ENCODE data around the gene YAF2. TPM values are rescaled to one million over a fixed set of nuclear protein-coding genes. Genes with fewer than 3 reads are reported as not detected.
"Not testable (repeated sequence)": the region's sequence is repeated elsewhere in the genome, so short reads cannot be mapped to it uniquely, and the experiment has no call there.

The YAF2 gene
- total RNA-seq, 6 experiments from 2014 or later = 12.8 to 22.3 (median 16.9) TPM

DNA sequence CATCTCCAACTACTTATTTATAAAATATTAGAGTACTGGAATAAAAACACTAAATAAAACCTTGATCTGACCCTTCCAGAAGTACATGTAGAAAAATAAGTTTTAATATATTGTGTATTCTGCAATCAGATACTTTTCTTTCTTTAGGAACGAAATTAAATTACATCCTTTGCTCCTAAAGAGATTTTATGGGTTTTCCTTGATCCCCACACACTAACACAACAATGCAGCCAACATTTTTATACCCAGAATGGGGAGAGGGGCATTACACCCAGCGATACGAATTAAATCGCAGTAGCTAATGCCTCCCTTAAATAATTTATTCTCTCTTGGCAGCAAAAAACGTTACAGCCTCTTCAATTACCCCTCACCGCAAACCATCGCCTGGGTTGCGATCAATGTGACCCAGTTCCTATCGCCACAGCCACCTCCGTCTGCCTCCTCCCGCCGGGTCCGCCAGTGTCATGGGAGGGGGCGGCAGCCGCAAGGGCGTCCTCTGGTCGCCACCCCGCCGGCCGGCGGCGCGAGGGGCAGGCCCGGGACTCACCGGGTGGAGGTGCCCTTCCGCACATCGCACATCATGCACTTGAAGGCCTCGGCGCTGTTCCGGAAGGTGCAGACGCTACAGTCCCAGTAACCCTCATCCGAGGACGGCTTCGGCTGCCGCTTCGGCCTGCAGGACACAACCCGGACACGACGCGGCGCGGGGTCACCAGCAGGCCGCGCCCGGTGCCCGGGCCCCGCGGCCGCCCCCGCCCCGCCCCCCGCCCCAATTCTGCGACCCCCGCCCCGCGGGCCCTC is 796 bp downstream of the YAF2 start:
- H3K27ac ChIP-seq = peak overlapping the region; percentile 71 to 90 (median 87)
- intact Hi-C loops (cut with DNase I) = no loop called here
- ATAC-seq = peak; percentile 71 to 78 (median 75)
- H3K36me3 ChIP-seq = no peaks in the 10 kb centered on the region
- no peaks in the 10 kb centered on the region for H3K27me3 ChIP-seq
- H3K4me1 ChIP-seq = peaks cover 0 to 32% (median 13%) of the 10 kb centered on the region in 4 donors
- H3K4me3 ChIP-seq = peak overlapping the region; percentile 51 to 80 (median 60)
- DNase-seq = peak; percentile 81 to 87 (median 82)
- no peaks in the 10 kb centered on the region for H3K9me3 ChIP-seq
- WGBS (ENCODE audit: insufficient coverage, low coverage, low lambda C conversion rate, missing lambda C conversion rate) = 2% methylated on average over 10 of the region's 56 CpGs
- TF ChIP-seq, protein P1, sequence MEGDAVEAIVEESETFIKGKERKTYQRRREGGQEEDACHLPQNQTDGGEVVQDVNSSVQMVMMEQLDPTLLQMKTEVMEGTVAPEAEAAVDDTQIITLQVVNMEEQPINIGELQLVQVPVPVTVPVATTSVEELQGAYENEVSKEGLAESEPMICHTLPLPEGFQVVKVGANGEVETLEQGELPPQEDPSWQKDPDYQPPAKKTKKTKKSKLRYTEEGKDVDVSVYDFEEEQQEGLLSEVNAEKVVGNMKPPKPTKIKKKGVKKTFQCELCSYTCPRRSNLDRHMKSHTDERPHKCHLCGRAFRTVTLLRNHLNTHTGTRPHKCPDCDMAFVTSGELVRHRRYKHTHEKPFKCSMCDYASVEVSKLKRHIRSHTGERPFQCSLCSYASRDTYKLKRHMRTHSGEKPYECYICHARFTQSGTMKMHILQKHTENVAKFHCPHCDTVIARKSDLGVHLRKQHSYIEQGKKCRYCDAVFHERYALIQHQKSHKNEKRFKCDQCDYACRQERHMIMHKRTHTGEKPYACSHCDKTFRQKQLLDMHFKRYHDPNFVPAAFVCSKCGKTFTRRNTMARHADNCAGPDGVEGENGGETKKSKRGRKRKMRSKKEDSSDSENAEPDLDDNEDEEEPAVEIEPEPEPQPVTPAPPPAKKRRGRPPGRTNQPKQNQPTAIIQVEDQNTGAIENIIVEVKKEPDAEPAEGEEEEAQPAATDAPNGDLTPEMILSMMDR (IDR thresholded peaks at IDR 0.05) = peak; percentile 26 to 44 (median 33)
- no peak for TF ChIP-seq POLR2A (IDR thresholded peaks at IDR 0.05)

DNA sequence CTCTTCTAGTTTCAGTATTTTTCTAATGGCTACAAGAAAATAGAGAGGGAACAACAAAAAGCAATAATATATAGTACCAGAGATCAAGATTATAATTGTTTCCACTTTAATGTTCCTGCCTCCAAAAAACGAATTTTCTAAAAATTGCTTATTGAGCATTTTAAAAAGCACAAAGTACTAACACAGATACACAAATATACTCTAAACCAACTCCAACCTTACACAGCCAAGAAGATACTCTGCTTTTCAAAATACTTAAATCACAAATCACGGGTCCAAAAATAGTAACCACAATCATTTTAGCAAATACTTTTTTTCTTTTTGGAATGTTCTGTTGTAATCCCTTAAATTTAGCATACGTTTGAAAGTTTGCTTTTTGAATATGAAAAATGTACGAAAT is 2.0 kb downstream of the YAF2 start:
- H3K9me3 ChIP-seq = no peaks in the 10 kb centered on the region
- no peak for ATAC-seq
- no peak for TF ChIP-seq POLR2A (IDR thresholded peaks at IDR 0.05)
- TF ChIP-seq, protein P1 (IDR thresholded peaks at IDR 0.05) = no peak
- no peak for DNase-seq
- peaks cover 0 to 32% (median 13%) of the 10 kb centered on the region in 4 donors for H3K4me1 ChIP-seq
- intact Hi-C loops (cut with DNase I) = no loop called here
- H3K36me3 ChIP-seq = no peaks in the 10 kb centered on the region
- no peak overlapping the region for H3K4me3 ChIP-seq
- H3K27ac ChIP-seq = peak overlapping the region; percentile 24 to 90 (median 74)
- 23% methylated on average over 4 of the region's 4 CpGs for WGBS (ENCODE audit: insufficient coverage, low coverage, low lambda C conversion rate, missing lambda C conversion rate)
- no peaks in the 10 kb centered on the region for H3K27me3 ChIP-seq

DNA sequence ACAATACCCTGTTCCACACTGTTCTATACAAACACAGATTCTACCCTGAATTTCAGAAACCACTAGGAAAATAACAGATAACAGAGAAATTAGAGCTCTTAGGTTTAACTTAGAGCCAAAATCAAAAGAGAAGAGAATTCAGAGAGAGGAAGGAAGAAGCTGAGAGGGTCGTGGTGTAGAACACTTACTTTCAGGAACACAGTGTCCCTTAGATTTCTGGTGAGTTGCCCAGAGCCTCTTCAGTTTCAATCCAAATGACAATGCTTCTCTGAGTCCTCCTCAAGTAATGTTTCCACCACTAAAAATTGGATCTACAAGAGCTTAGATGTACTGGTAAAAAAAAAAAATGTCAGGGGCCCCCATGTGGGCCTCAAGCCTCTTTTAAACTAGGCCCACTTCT is 2.6 kb downstream of the YAF2 start:
- WGBS (ENCODE audit: insufficient coverage, low coverage, low lambda C conversion rate, missing lambda C conversion rate) = 0% methylated on average over 1 of the region's 1 CpG
- intact Hi-C loops (cut with DNase I) = no loop called here
- no peak overlapping the region for H3K4me3 ChIP-seq

DNA sequence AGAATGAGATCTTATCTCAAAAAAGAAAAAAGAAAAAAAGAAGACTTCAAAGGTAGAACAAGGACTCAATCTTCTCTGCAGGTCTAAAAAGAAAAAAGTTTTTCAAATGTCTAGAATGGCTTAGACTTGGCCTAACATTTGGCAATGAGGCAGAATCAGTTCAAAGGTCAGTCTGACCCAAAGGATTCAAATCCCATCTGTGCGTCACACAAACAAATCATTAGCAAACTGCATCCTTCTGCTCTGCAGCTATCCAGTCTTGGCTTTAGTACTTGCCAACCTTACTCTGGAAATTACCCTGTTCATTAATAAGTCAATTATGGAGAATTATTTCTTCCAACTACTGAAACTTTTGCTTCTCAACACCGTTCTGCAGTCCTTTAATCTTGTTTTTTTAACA is 3.1 kb downstream of the YAF2 start:
- Histone ChIP-seq H3K36me3 (no peaks in the 10 kb centered on the region), H3K9me3 (no peaks in the 10 kb centered on the region), H3K4me1 (peaks cover 0 to 32% (median 13%) of the 10 kb centered on the region in 4 donors), H3K27ac (peak overlapping the region; percentile 24 to 90 (median 74)), H3K4me3 (no peak overlapping the region), H3K27me3 (no peaks in the 10 kb centered on the region)
- peak; percentile 64 to 75 (median 70) for ATAC-seq
- peak in 1 of 3 donors; percentile 68 for DNase-seq
- TF ChIP-seq, protein P1 (IDR thresholded peaks at IDR 0.05) = no peak
- peak; percentile 42 for TF ChIP-seq POLR2A (IDR thresholded peaks at IDR 0.05)
- intact Hi-C loops (cut with DNase I) = no loop called here
- WGBS (ENCODE audit: insufficient coverage, low coverage, low lambda C conversion rate, missing lambda C conversion rate) = 20% methylated on average over 2 of the region's 2 CpGs

More for the DNA sequence above, 2.6 kb downstream of the YAF2 start:
- no peaks in the 10 kb centered on the region for H3K36me3 ChIP-seq
- no peaks in the 10 kb centered on the region for H3K9me3 ChIP-seq
- peak overlapping the region; percentile 24 to 90 (median 74) for H3K27ac ChIP-seq
- no peaks in the 10 kb centered on the region for H3K27me3 ChIP-seq
- ATAC-seq = peak in 1 of 4 donors; percentile 11
- peaks cover 0 to 32% (median 13%) of the 10 kb centered on the region in 4 donors for H3K4me1 ChIP-seq
- no peak for DNase-seq
- TF ChIP-seq, protein P1 (IDR thresholded peaks at IDR 0.05) = no peak
- no peak for TF ChIP-seq POLR2A (IDR thresholded peaks at IDR 0.05)

DNA sequence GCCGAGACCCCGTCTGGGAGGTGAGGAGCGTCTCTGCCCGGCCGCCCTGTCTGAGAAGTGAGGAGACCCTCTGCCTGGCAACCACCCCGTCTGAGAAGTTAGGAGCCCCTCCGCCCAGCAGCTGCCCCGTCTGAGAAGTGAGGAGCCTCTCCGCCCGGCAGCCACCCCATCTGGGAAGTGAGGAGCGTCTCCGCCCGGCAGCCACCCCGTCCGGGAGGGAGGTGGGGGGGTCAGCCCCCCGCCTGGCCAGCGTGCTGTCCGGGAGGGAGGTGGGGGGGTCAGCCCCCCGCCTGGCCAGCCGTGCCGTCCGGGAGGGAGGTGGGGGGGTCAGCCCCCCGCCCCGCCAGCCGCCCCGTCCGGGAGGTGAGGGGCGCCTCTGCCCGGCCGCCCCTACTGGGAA is 10.5 kb downstream of the YAF2 start:
- H3K27me3 ChIP-seq; ATAC-seq; H3K9me3 ChIP-seq; intact Hi-C loops (cut with DNase I); DNase-seq; H3K27ac ChIP-seq; H3K4me3 ChIP-seq; H3K36me3 ChIP-seq; H3K4me1 ChIP-seq: not testable (repeated sequence)
- WGBS (ENCODE audit: insufficient coverage, low coverage, low lambda C conversion rate, missing lambda C conversion rate) = no CpG with 5 or more reads among the region's 30 CpGs

DNA sequence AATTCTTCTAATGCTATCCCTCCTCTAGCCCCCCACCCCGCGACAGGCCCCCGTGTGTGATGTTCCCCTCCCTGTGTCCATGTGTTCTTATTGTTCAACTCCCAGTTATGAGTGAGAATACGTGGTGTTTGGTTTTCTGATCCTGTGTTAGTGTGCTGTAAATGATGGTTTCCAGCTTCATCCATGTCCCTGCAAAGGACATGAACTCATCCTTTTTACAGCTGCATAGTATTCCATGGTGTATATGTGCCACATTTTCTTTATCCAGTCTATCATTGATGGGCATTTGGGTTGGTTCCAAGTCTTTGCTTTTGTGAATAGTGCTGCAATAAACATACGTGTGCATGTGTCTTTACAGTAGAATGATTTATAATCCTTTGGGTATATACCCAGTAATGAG is 13.5 kb downstream of the YAF2 start:
- 100% methylated on average over 4 of the region's 5 CpGs for WGBS (ENCODE audit: insufficient coverage, low coverage, low lambda C conversion rate, missing lambda C conversion rate)
- H3K9me3 ChIP-seq; H3K4me3 ChIP-seq; H3K4me1 ChIP-seq; ATAC-seq; intact Hi-C loops (cut with DNase I); H3K36me3 ChIP-seq; DNase-seq; H3K27ac ChIP-seq; H3K27me3 ChIP-seq: not testable (repeated sequence)

Data from right lobe of liver (tissue), 6 donors.